ENCODE data around the gene EPS15.
A peak's percentile ranks its signal among the peaks of the same experiment; 100 is the strongest.
"Not testable (repeated sequence)": the region's sequence is repeated elsewhere in the genome, so short reads cannot be mapped to it uniquely, and the experiment has no call there.

The EPS15 gene

GRCh38 chr1:51519048-51519864, at the start of gene EPS15:
EPS15 (minus strand) TSS chr1:51519266; CDS start chr1:51519231, 35 bp downstream.
- DNase-seq = peak; percentile 93

GRCh38 chr1:51568231-51568935, 49.3 kb upstream of the EPS15 start:
- DNase-seq = no peak

GRCh38 chr1:51567653-51568052, 48.6 kb upstream of the EPS15 start:
- DNase-seq = no peak

GRCh38 chr1:51566260-51566659, 47.2 kb upstream of the EPS15 start:
- DNase-seq = no peak

GRCh38 chr1:51565009-51565408, 45.9 kb upstream of the EPS15 start:
- DNase-seq = no peak

GRCh38 chr1:51564124-51564523, 45.1 kb upstream of the EPS15 start:
- no peak for DNase-seq

GRCh38 chr1:51561702-51562101, 42.6 kb upstream of the EPS15 start:
- no peak for DNase-seq

- DNase-seq = not testable (repeated sequence)
These were observed 41.8 kb upstream of the EPS15 start for GRCh38 chr1:51560895-51561294.

- DNase-seq = no peak
These were observed 41.0 kb upstream of the EPS15 start for GRCh38 chr1:51560034-51560433.

GRCh38 chr1:51559501-51559900, 40.4 kb upstream of the EPS15 start:
- no peak for DNase-seq

GRCh38 chr1:51559064-51559500, 40.0 kb upstream of the EPS15 start:
- DNase-seq = no peak

GRCh38 chr1:51558375-51558924, 39.4 kb upstream of the EPS15 start:
- no peak for DNase-seq

- DNase-seq = no peak
These were observed 38.1 kb upstream of the EPS15 start for GRCh38 chr1:51557168-51557567.

- no peak for DNase-seq
These were observed 37.0 kb upstream of the EPS15 start for GRCh38 chr1:51555866-51556619.

GRCh38 chr1:51553911-51554310, 34.8 kb upstream of the EPS15 start:
- DNase-seq = no peak

GRCh38 chr1:51552929-51553807, 34.1 kb upstream of the EPS15 start:
- DNase-seq = no peak

- DNase-seq = no peak
These were observed 32.8 kb upstream of the EPS15 start for GRCh38 chr1:51551848-51552296.

GRCh38 chr1:51551081-51551480, 32.0 kb upstream of the EPS15 start:
- no peak for DNase-seq

GRCh38 chr1:51549901-51550300, 30.8 kb upstream of the EPS15 start:
- DNase-seq = no peak

- DNase-seq = peak; percentile 71
These were observed 30.1 kb upstream of the EPS15 start for GRCh38 chr1:51549016-51549619.

- no peak for DNase-seq
These were observed 24.8 kb upstream of the EPS15 start for GRCh38 chr1:51543858-51544257.

Data from RPMI8226 (cell line).